Suprapubic skin (tissue), 4 donors: ENCODE results near the gene NCOA5.

Experiments
- CTCF ChIP-seq, 2 donors: fragments of 200-600 bp in 1 of 2; fragments of 450-650 bp in 1 of 2; sonication (generic) in 1 of 2; IDR thresholded peaks; one replicate each; pipeline ENCODE4 v1.5.1; 2016 to 2019; ENCODE audit warnings: antibody characterized with exemption in 2 of 2, mild to moderate bottlenecking in 1 of 2, moderate library complexity in 1 of 2
- POLR2A ChIP-seq, 2 donors: fragments of 450-650 bp; IDR thresholded peaks; one replicate each; pipeline ENCODE4 v1.6.1; 2017; ENCODE audit warnings: antibody characterized with exemption in 2 of 2, mild to moderate bottlenecking in 2 of 2, moderate library complexity in 2 of 2
- POLR2AphosphoS5 ChIP-seq, 3 donors: sonication (generic); formaldehyde crosslinking; IDR thresholded peaks; one replicate each; pipeline ENCODE4 v1.6.1; 2017; ENCODE audit warnings: antibody characterized with exemption in 3 of 3

DNA sequence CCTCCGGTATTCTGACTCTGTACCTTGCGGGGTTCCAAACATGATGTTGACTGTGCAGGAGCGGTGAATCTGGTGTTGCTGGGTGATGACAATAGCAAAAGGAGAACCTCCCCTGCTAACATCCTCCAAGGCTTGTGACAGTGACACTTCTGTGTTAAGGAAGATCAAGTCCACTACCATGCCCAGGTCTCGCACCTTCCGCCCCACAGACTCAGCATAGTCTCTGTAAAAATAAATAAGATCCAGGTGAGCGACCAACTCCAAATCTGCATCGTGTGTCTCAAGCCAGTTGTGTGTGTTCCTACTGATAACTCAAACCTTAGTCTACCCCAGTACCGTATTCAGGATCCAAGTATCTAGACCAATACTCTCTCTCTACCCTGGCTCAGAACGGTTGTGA, 24.8 kb downstream of the NCOA5 start:
- TF ChIP-seq CTCF (IDR thresholded peaks at IDR 0.05) (no peak), POLR2AphosphoS5 (IDR thresholded peaks at IDR 0.05) (no peak), POLR2A (IDR thresholded peaks at IDR 0.05) (no peak)
